ENCODE measurements around the gene OR6C75. TPM values are rescaled to one million over a fixed set of nuclear protein-coding genes. Genes with fewer than 3 reads are reported as not detected.

Gene OR6C75
- not detected in 2 replicates for total RNA-seq

DNA sequence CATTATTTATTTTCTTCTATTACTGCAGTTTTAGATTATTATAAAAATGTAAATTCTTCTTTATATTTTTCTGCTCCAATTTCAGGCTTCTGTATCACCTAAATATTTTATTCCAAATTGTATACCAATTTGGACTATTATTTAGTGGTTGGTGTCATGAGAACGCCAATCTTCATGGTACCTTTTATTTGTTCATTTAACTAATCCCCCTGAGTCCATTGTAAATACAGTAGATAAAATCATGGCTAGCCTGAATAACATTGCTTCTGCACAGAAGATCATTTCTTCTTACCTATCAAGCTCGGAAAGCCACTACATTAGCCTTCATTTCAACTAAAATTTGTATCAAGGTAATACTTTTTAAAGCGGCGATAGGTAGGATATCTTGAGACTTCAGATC is at the start of gene OR6C75:
Gene OR6C75, plus strand, starts transcription at position 301 of the 400 bp plus-strand sequence. CDS start 2,136 bp downstream, outside the sequence.

DNA sequence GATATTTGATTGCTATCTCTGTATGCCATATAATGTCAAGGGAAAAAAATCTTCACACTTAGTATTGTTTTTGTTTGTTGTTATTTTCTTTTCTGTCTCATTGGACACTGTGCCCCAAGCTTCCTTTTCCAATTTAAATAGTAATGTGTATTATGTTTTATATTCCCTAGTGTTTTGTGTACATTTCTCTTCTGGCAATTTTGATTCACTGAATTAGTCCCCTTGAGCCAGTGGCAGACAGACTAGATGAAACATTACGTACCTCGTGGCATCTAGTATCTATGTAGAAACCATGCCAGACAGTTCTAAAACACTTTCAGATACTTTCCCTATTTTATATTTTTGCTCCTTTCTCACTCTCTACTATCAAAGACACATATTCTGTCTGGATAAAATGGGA is 48.7 kb upstream of the OR6C75 start, which contains the start of gene OR6C1:
Gene OR6C1, plus strand, starts transcription at position 301 of the 400 bp plus-strand sequence. CDS start 6,257 bp downstream, outside the sequence.

DNA sequence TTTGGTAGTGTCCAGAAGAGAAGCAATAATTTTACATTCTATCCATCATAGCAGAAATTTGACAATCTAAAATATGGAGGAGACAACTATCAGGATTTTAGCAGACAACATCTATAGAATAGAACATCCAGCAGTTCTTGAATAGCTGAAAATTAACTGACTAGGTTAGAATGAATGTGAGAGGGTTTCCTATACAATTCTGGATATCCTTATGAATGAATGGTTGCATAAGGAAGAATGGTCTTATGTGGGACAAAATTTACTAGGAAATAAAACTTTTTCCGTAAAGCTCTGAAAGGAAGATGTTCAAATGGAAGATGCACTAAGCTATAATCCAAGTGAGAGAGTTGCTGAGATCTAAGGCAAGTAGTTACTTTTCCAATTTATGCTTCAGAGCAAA is 32.3 kb upstream of the OR6C75 start, which contains the start of gene OR6C3:
Gene OR6C3, plus strand, starts transcription at position 301 of the 400 bp plus-strand sequence. CDS start 955 bp downstream, outside the sequence.

DNA sequence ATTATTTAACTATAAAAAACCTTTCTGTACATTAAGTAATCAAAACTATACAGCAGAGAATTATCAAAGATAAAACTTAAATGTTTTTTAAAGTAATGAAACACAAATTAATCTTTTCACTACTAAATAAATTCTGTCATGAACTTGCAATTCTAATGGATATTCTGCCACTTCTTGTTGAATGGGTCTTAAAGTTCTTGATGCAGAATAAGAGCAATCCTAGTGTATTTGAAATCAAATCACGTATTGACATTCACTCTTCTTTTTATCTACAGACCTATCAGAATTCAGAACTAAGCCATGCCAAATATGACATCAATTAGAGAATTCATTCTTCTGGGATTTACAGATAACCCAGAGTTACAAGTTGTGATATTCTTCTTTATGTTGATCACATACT is 37.5 kb downstream of the OR6C75 start, which contains the start of gene OR6C65:
Gene OR6C65, plus strand, starts transcription at position 301 of the 400 bp plus-strand sequence. Its CDS starts 0 bp downstream, at position 301.

Other genes with a start within 250 kb of the OR6C75 start
- not detected in 2 replicates for gene OR9K2, start 236.6 kb upstream of the OR6C75 start, total RNA-seq
- gene OR10A7, start 141.9 kb upstream of the OR6C75 start, total RNA-seq: not detected in 2 replicates
- gene OR6C74, start 118.4 kb upstream of the OR6C75 start, total RNA-seq: not detected in 2 replicates
- not detected in 2 replicates for gene OR6C6, start 66.4 kb upstream of the OR6C75 start, total RNA-seq
- not detected in 2 replicates for gene OR6C1, start 48.6 kb upstream of the OR6C75 start, total RNA-seq
- gene OR6C3, start 32.2 kb upstream of the OR6C75 start, total RNA-seq: not detected in 2 replicates
- gene OR6C65, start 37.6 kb downstream of the OR6C75 start, total RNA-seq: not detected in 2 replicates
- not detected in 2 replicates for gene OR6C76, start 63.3 kb downstream of the OR6C75 start, total RNA-seq
- not detected in 2 replicates for gene OR6C2, start 81.1 kb downstream of the OR6C75 start, total RNA-seq
- gene OR6C70, start 107.2 kb downstream of the OR6C75 start, total RNA-seq: not detected in 2 replicates
- 0.13 TPM in 1 of 2 replicates, not detected in the other for gene OR6C68, start 129.4 kb downstream of the OR6C75 start, total RNA-seq
- gene OR6C4, start 186.6 kb downstream of the OR6C75 start, total RNA-seq: not detected in 2 replicates
- not detected in 2 replicates for gene OR2AP1, start 209.5 kb downstream of the OR6C75 start, total RNA-seq

Data from thoracic aorta endothelial cell (primary cell).